Endothelial cell of umbilical vein (primary cell): ENCODE data around the gene ZMAT5.

Experiments used
- FOS ChIP-seq: IDR thresholded peaks from 2 replicates; pipeline ENCODE4 v1.6.1; 2011; ENCODE audit warnings: mild to moderate bottlenecking, low read length, moderate library complexity, borderline replicate concordance; ENCODE audit not compliant: insufficient read depth
- POLR2AphosphoS5 ChIP-seq: IDR thresholded peaks from 2 replicates; pipeline ENCODE4 v1.6.1; 2012; ENCODE audit warnings: low read depth, mild to moderate bottlenecking, control low read depth, low read length, moderate library complexity; ENCODE audit not compliant: insufficient read depth
- TF ChIP-seq, protein P1 (sequence below), 2 donors: IDR thresholded peaks; 1 replicate in 1 of 2; 2 replicates in 1 of 2; pipeline ENCODE4 v1.5.1; 2011; ENCODE audit warnings: low read length in 2 of 2, mild to moderate bottlenecking in 2 of 2, moderate library complexity in 2 of 2, control low read depth in 1 of 2, inconsistent platforms in 1 of 2, low read depth in 1 of 2; ENCODE audit not compliant: insufficient read depth in 1 of 2; ENCODE audit errors: extremely low read depth in 1 of 2

DNA sequence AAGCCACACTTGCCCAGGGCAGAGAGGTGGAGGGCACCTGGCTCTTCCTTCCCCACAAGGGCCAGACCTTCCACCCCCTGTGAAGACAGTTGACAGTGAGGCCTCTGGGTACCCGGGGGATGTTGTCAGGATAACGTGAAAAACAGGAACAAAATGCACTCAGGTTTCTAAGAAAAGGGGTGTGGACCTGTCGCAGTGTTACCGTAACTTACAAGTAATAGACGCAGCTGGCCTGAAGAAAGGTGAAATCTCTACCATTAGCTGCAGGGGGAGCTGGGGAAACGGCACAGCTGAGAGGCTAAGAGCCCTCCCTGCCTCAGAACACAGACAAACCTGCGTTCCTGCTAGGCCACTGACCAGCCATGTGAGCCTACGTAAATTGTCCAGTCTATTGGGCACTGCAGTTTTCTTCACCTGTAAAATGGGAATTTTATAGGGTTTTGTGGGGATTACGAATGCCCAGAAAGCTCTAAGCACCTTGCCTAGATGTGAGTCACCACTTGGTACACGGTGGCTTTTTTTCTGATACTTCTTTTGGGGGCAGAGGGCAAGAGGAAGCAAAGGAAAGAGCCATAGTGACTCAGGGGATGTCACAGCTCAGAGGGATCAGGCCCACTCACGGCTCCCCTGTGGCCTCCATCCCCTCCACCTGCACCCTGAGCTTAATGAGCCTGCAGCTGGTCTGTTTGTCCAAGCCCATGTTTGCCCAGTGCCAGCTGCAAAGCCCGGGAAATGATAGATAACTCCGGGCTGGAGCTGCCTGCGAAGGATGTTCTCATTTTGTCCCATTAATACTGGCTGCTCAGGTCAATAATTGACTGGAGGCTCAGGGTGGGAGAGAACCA, 65.4 kb downstream of the ZMAT5 start:
- TF ChIP-seq, protein P1, sequence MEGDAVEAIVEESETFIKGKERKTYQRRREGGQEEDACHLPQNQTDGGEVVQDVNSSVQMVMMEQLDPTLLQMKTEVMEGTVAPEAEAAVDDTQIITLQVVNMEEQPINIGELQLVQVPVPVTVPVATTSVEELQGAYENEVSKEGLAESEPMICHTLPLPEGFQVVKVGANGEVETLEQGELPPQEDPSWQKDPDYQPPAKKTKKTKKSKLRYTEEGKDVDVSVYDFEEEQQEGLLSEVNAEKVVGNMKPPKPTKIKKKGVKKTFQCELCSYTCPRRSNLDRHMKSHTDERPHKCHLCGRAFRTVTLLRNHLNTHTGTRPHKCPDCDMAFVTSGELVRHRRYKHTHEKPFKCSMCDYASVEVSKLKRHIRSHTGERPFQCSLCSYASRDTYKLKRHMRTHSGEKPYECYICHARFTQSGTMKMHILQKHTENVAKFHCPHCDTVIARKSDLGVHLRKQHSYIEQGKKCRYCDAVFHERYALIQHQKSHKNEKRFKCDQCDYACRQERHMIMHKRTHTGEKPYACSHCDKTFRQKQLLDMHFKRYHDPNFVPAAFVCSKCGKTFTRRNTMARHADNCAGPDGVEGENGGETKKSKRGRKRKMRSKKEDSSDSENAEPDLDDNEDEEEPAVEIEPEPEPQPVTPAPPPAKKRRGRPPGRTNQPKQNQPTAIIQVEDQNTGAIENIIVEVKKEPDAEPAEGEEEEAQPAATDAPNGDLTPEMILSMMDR (IDR thresholded peaks at IDR 0.05; ENCODE audit: extremely low read depth in 1 of 2, insufficient read depth in 1 of 2, low read depth in 1 of 2, low read length in 2 of 2): peak; percentile 8 to 36
- TF ChIP-seq FOS (peak; percentile 74), POLR2AphosphoS5 (peak; percentile 40)
